ENCODE data around the gene TMEM106A.
"Not testable (repeated sequence)": the region's sequence is repeated elsewhere in the genome, so short reads cannot be mapped to it uniquely, and the experiment has no call there.

Gene TMEM106A, protein sequence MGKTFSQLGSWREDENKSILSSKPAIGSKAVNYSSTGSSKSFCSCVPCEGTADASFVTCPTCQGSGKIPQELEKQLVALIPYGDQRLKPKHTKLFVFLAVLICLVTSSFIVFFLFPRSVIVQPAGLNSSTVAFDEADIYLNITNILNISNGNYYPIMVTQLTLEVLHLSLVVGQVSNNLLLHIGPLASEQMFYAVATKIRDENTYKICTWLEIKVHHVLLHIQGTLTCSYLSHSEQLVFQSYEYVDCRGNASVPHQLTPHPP

DNA sequence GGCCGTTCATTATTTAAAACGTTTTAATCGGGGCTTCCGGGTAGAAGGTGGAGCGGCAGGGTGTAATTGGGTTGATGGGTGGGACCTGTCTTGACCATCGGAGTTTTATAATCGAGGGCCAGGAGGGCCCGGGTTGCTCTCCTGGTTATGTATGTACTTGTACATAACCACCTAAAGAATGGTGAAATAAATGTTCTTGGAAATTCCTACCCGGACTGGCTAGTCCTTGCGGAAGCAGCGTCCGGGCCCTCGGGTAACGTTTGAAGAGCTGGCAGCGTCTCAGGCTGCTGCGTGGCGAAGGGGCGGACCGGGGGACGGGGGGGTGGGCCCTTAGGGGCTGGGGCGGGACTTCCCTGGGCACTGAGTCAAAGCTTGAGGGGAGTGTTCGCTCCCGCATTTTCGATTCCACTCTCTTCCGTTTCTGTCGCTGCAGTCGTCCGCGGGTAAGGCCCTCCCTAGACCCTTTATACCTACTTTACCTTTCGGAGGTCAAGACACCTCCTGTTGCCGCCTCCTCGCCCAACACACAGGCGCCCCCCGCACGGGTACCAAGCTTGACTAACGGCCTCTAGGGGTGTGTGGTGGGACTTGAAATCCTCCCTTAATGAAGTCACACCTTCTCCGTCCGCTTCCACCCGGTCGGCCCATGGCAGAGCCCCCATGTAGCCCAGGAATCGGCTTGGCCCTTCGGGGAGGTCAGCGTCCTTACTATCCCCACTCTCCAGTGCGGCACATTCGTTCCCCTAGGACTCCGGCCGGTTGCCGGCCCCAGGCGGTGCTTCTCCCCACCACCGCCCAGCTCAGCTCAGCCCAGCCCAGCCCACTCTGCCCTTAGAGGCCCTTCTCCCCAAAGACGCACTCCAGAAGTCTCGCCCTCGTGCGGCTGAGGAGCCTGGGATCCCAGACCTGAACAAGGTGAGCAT is at the start of gene TMEM106A:
Gene TMEM106A (plus strand): TSS at position 396 of the 923 bp plus-strand sequence. CDS start 1,167 bp downstream, outside the sequence.
- in situ Hi-C loops (cut with HindIII; ENCODE audit: low sequenced_read_pairs), result no loop called here

DNA sequence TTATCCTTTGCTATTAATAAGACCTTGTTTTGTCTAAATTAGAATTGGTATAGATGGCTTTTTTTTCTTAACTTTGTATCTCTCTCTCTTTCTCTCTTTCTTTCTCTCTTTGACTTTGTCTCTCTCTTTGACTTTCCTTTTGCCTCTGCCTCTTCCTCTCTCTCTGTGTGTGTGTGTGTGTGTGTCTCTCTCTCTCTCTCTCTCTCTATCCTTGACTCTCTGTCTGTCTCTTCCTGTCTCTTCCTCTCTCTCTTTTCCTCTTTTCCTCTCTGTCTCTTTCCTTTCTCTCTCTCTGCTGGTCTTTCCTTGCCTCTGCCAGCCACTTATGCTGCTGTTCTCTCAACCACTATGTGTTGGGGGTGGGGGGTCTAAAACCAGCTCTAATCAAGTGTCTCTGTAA is 45.7 kb upstream of the TMEM106A start:
- in situ Hi-C loops (cut with HindIII; ENCODE audit: low sequenced_read_pairs), result not testable (repeated sequence)

DNA sequence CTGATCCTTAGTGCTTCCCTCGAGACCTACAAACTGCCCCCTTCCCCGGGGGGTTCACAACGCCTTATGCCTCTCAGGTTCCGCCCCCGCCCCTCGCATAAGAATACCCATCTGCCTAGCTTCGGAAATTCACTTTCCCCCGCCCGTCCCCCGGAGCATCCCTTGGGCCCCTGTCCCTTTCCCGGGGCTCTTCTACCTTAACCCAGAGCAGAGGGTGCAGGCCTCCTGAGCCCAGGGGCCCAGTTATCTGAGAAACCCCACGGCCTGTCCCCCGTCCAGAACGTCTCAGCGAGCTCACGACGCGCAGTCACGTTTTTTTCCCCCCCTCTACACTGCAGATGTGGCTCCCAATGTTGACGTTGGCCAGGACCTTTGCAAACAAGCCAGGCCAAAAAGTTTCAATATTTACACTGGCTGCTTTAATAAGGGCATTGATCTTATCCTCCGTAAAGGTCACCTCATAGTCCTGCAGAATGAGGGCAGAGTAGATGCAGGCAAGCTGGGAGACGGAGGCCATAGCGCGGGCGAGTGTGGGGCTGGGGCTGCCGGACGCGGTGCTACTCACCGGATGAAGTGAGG is 42.0 kb upstream of the TMEM106A start:
- in situ Hi-C loops (cut with HindIII; ENCODE audit: low sequenced_read_pairs), result no loop called here

DNA sequence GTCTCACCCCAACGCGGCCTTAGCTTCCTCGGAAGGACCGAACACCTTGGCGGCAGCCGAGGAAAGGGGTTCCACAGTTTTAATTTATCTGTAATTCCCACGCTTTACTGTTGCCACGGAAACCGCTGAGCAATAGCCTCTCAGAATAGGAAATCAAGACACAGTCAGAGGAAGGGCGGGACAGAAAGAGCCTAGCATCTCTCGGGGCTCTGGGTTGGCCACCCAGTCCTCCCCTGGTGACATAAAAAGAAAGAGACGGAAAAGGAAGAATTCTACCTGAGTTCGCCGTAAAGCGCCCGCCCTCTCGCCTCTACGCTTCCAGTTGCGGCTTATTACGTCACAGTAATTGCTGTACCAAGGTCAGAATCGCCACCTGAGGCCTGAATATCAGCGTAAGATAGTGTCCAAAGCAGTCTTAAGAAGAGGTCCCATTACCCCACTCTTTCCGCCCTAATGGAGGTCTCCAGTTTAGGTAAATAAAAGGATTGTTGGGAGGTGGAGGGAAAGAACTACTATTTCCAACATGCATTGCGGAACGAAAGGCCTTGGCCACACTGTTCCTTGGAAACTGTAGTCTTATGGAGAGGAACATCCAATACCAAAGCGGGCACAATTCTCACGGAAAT is 41.4 kb upstream of the TMEM106A start:
- in situ Hi-C loops (cut with HindIII; ENCODE audit: low sequenced_read_pairs), result no loop called here

DNA sequence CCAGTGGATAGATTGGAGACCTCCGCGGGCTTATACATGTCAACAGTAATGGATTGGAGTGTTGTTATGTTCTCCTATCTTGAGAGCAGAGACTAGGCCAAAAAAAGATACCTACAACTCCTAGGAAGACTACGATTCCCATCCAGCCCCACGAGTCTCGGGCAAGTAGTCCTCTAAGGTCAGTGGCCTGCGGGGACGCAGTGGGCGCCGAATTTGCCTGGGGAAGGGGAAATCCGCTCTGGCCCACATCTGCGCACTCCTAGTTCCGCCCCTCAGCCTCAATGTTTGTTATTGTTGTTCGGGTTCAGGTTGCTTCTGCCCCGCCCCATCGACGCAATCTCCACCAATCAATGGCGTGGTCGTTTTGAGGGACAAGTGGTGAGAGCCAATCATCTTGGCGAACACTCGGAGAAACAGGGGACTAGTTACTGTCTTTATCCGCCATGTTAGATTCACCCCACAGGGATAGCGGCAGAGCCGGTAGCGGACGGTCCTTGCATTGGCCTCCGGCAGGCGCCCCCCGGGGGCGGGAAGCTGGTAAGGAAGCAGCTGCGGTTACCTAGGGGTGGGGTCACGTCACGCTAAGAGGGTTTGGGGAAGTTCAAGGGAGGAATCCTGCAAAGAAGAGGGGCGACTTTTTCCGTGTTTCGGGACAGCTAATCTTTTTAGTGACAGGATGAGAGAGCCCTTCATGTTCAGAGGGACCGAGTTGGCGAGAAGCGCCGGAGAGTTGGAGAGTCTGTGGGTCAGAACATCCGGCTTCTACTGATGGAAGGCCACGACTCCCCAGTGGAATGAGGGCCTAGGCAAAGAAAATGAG is 40.7 kb upstream of the TMEM106A start, which contains the start of gene NBR1:
Gene NBR1 (plus strand): TSS at position 449 of the 820 bp plus-strand sequence. CDS start 4,586 bp downstream, outside the sequence.
- in situ Hi-C loops (cut with HindIII; ENCODE audit: low sequenced_read_pairs), result no loop called here

DNA sequence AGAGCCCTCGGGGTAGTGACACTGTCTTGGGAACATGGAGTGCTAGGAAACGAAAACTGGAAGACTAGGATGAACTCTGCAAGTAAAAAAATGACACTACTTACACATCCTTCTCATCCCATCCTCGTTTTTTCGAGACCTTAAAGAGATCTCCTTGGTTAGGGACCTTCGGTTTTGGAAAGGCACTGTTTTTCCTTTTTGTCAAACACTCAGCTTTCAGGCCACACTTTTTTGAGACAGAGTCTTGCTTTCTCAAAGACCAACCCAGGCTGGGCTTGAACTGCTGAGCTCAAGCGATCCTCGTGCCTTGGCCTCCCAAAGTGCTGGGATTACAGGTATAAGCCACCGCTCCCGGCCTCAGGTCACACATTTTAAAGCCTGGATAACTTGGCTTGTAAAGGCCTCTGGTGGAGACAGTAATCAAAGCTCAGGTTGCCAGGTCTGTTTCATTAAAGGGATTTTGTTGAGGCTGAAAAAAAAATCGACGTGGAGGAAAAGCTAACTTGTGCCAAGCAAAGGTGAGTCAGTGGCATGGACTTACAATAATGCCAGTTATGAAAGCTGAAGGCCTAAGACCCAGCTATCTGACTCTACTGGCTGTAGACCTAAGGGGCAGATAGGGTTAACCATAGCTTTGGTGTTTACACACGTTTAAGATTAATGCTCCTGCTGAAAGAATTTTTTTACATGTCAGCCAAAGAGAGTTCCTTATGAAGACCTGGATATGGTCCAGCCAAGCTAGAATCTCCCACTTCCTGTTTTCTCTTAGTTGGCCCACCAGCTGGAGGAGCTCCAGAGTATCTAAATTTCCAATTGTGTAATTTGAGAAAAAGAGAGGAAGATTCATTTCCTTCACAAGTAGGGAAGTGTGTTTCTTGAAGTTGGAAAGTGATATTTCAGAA is 39.8 kb upstream of the TMEM106A start:
- in situ Hi-C loops (cut with HindIII; ENCODE audit: low sequenced_read_pairs), result no loop called here

DNA sequence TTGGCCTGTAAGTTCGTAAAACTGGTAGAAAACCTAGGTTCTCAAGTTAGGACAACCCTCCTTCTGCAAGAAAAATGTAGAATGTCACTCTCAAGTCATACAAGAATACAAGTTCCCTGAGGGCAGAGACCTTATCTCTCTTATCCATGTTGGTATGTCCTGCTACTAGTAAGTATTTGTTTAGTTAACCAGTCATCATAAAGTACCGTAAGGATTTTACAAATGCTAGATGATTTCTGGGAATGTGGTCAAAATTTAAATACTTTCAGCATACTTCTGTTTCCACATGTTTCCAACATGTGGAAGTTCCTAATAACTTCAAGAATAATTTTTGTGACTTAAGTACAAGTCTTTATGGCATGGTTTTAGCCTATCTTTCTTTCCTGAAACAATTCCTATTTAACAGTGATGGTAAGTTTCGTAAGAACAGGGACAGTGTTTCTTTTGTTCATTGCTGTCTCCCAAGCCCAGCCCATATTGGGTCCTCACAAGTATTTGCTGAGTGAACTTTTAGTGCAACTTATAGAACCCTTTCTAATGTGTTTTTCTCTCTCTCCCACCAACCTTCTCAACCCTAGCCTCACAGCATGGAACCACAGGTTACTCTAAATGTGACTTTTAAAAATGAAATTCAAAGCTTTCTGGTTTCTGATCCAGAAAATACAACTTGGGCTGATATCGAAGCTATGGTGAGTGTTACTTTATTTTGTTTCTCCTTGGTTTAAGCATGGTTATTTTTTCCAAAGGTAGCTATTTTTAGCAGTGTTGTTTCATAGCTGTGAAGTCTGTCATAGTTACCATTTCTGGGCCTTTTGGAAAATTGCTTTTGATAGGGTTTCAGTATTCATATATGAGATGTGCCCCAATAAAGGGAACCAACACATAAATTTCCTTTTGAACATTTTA is 36.2 kb upstream of the TMEM106A start:
- in situ Hi-C loops (cut with HindIII; ENCODE audit: low sequenced_read_pairs), result no loop called here

DNA sequence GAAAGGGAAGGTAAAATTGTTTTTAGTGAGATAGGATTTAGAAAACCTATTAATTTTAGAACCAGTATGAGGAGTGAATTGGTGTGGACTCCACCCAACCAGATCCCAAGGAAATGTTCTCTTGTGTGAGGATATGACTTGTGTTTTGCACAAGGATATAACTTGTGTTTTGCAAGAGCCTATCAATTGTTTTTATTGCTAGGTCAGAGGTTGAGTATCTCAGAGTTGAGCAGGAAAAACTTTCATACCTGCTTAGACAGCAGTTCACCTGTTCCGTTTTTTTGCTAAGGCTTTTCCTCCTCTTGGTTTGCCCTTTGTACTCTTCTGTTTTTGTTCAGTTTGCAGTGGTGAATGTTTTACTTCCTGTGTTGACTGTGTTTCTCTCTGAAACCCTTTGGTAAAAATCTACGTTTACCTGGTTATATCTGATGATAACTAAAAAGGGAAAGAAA is 35.5 kb upstream of the TMEM106A start:
- in situ Hi-C loops (cut with HindIII; ENCODE audit: low sequenced_read_pairs), result no loop called here

DNA sequence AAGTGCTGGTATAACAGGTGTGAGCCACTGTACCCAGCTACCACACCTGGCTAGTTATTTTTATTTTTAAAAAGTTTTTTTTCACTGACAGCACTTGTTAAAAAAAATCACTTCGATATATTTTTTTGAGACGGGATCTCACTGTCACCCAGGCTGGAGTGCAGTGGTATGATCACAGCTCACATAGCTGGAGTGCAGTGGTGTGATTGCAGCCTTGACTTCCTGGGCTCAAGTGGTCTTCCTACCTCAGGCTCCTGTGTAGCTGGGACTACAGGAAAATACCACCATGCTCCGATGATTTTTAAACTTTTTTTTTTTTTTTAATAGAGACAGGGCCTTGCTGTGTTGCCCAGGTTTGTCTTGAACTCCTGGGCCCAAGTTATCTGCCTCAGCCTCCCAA is 27.8 kb upstream of the TMEM106A start:
- in situ Hi-C loops (cut with HindIII; ENCODE audit: low sequenced_read_pairs), result no loop called here

DNA sequence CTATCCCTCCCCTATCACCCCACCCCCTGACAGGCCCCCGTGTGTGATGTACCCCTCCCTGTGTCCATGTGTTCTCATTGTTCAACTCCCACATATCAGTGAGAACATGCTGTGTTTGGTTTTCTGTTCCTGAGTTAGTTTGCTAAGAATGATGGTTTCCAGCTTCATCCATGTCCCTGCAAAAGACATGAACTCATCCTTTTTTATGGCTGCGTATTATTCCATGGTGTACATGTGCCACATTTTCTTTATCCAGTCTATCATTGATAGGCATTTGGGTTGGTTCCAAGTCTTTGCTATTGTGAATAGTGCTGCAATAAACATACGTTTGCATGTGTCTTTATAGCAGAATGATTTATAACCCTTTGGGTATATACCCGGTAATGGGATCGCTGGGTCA is 25.0 kb upstream of the TMEM106A start:
- in situ Hi-C loops (cut with HindIII; ENCODE audit: low sequenced_read_pairs), result not testable (repeated sequence)

DNA sequence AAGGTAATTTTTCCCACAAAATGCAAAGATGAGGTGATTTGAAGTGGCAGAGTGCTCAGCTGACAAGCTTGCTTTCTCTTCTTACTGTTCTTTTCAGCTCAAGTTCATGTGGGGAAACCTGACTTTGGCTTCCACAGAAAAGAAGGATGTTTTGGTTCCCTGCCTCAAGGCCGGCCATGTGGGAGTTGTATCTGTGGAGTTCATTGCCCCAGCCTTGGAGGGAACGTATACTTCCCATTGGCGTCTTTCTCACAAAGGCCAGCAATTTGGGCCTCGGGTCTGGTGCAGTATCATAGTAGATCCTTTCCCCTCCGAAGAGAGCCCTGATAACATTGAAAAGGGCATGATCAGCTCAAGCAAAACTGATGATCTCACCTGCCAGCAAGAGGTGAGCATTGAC is 18.4 kb upstream of the TMEM106A start:
- in situ Hi-C loops (cut with HindIII; ENCODE audit: low sequenced_read_pairs), result no loop called here

DNA sequence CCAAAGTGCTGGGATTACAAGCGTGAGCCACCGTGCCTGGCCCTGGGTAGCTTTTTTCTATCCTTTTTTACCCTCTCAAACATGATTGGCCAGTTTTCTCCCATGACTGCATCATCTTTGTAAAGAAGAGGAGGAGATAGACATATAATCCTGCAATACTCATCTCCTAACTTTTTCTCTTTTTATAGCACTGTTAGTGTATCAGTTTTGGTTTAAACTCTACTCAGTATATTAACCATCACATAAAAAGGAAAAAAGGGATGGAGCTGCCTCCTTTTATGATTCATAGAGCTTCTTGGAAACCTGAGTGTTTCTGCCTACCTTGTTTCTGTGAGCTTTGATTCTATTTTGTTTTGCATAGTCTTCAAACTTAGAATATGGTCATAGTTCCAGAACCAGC is 12.0 kb upstream of the TMEM106A start:
- in situ Hi-C loops (cut with HindIII; ENCODE audit: low sequenced_read_pairs), result no loop called here

DNA sequence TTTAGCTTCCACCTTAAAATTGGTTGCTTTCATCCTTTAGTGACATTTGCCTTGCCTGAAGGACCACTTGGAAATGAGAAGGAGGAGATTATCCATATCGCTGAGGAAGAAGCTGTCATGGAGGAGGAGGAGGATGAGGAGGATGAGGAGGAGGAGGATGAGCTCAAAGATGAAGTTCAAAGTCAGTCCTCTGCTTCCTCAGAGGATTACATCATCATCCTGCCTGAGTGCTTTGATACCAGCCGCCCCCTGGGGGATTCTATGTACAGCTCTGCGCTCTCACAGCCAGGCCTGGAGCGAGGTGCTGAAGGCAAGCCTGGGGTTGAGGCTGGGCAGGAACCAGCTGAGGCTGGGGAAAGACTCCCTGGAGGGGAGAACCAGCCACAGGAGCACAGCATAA is 11.5 kb upstream of the TMEM106A start:
- in situ Hi-C loops (cut with HindIII; ENCODE audit: low sequenced_read_pairs), result no loop called here

DNA sequence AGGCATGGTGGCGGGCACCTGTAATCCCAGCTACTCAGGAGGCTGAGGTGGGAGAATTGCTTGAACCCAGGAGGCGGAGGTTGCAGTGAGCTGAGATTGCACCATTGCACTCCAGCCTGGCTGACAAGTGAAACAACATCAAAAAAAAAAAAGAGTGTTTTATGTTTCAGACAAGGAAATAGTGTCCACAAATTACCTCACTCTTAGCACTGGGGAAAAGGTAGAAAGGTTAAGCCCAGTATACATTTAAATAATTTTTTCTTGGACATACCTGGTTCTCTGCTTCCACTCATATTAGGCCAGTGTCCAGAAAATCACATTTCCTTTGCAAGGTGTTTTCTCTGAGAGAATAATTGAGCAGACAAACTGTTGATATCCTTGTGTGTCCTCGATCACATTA is 8.7 kb upstream of the TMEM106A start:
- in situ Hi-C loops (cut with HindIII; ENCODE audit: low sequenced_read_pairs), result not testable (repeated sequence)

DNA sequence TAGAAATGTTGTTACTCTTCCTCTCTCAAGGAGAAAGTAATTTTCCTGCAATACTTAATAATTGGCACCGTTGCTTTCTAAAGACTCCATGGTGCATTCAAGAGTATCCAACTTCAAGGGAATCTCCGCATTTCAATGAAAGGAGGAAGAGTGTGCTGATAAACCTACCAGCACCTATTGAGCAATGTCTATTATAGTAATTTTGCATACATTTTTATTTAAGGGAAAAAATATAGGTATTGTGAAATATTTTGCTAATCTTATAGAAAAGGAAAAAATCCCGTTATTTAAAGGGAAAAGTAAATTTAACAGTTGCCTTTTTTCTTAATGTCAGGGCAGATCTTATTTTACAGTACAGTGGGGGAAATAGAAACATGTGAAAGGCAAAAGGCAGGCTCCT is 1.1 kb upstream of the TMEM106A start:
- in situ Hi-C loops (cut with HindIII; ENCODE audit: low sequenced_read_pairs), result no loop called here

DNA sequence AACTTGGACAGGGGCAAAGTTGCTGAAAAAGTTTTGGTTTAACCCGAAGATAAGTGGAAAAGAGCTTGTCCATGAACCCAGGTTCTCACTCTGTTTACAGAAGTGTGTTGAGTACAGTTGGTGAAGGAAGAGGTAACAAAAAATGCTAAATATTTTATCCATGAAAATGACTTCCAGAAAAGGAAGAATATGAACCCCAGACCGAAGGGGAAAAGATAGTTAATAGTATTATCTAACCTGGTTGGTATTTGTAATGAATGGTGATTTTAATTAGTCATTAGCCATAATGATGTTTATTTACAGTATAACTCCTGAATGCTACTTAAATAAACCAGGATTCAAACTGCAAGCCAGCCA is 574 bp upstream of the TMEM106A start:
- in situ Hi-C loops (cut with HindIII; ENCODE audit: low sequenced_read_pairs), result no loop called here

DNA sequence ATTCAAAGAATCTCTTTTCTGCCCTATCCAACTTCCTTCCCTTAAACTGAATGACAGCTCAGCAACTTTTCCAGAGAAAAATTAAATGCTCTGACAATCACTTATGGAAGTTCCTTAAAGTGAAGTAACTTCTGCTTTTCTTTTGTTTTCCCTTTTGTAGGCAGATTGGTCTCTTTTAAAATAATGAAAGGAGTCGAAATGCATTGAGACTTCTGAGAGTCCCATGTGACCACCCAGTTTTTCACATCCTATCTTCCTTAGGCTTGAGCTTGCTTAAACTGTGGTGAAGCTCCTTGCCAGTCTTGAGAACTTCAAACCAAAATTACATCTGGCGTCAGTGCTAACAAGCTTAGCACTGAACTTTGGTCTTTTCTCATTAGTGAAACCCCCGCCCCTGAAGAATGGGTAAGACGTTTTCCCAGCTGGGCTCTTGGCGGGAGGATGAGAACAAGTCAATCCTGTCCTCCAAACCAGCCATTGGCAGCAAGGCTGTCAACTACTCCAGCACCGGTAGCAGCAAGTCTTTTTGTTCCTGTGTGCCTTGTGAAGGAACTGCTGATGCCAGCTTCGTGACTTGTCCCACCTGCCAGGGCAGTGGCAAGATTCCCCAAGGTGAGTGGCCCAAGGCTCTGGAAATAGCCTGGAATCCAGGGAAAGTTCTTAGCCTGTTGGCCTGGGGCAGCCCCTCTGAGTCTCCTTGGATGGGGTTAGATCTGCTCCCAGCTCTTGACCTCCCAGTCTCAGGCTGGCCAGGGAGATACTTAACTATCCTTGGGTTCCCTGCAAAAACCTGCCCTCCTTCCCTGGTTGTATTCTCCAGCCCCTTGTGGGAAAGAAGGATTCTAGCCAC is 1.2 kb downstream of the TMEM106A start:
- in situ Hi-C loops (cut with HindIII; ENCODE audit: low sequenced_read_pairs), result no loop called here

Measured in endothelial cell of hepatic sinusoid (primary cell).